T1000 (cell line): ENCODE results near the gene TMEM131L.

Source experiments
- DNase-seq: peaks from one replicate; lab custom pipeline; 2025; ENCODE audit warnings: mixed read lengths; lab: John Stamatoyannopoulos, UW

Gene TMEM131L

GRCh38 chr4:153616006-153616555, 149.9 kb downstream of the TMEM131L start:
- DNase-seq, result no peak

DNA sequence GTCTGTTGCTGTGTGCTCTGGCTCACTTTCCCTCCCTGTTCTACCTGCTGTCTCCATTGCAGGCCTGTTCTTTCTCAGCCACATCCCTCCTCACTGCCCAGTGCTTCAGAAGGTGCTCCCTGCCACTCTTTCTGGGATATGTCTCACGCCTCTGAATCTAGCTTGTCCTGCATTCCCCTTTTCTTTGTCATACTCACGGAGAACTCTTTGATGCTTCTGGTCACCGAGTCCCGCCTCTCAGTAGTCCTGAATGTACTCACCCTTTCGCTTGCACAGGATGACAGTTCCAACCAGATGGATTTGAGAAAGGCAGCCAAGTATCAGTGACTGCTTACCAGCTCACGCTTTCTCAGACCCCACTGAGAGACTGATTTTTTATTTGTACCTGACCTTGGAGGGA, 152.7 kb downstream of the TMEM131L start:
- DNase-seq, result no peak

DNA sequence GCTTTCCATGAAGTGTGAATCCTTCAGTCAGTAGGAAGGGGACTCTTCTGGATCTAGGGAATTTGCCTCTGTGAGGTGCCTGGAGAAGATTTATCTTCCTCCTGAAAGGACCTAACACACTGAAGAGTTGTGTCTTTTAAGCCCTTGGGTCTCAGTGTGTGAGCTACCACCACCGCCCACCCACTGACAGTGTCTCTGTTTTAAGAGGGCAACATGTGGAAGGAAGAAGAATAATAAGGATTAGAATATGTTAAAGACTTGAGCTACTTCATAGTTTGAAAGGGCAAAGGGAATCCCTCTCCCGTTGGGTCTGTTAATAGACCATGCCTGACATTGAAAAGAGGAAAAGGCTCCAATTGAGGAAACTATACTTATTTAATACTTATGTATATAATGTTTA, 153.7 kb downstream of the TMEM131L start:
- no peak for DNase-seq

GRCh38 chr4:153620352-153620751, 154.2 kb downstream of the TMEM131L start:
- DNase-seq, result no peak

DNA sequence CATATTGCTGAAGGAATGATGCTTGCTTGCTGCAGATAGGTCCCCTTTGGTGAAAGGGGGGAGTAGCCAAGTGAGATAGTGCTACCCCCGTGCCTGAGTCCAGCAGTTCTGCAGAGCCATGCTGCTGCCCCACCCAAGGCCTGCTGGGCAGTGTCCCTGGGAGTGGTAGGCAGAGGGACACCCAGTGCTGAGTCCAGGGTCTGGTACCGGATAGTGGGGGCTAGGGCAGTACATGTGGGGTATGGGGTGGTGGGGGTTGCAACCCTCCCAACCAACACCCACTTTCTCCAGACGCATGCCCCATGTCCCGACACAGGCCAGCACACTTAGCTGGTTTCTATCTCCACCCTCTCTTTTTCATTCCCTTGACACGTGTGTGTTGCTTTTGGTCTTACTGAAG, 155.9 kb downstream of the TMEM131L start:
- no peak for DNase-seq

- DNase-seq, result no peak
Observed at GRCh38 chr4:153622778-153623240, 156.6 kb downstream of the TMEM131L start.

DNA sequence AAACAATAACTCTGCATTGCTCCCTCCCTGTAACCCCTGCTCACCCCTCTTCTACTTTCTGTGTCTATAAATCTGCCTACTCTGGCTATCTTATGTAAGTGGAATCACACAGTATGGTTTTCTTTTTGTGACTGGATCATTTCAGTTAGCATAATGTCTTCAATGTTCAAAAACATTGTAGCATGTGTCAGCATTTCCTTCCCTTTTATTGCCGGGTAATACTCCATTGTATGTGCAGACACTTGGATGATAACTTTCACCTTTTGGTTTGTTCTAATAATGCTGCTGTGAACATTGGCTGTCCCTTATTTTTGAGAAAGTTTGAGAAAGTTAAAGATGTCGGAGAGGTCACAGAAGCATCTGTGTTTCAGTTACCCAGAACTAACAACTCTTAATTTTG, 157.3 kb downstream of the TMEM131L start:
- no peak for DNase-seq

DNA sequence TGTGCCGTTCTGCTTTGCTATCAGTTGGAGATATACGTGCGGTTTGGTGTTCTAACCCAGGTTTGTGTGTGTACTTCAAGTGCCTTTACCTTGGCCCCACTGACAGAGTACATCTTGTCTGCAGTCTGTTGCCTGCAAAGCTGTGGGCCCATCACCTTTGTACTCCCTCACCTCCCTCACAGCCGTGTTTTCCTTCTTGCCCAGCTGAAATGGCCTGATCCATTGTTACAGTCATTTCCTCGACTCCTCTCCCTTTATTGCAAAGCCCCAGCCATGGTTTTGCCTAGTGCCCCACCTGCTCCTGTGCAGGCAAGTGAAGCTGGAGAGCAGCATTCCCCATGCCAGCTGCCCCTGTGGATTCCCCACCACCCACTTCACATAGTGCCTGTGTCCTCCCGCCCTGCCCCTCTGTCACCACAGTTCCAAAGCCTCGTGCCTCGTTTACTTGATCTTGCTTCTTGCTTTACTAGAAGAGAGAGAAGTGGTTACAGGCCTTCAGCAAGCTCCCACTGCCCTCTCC, 162.7 kb downstream of the TMEM131L start:
- DNase-seq, result no peak

- no peak for DNase-seq
Observed at GRCh38 chr4:153629776-153630175, 163.6 kb downstream of the TMEM131L start.

DNA sequence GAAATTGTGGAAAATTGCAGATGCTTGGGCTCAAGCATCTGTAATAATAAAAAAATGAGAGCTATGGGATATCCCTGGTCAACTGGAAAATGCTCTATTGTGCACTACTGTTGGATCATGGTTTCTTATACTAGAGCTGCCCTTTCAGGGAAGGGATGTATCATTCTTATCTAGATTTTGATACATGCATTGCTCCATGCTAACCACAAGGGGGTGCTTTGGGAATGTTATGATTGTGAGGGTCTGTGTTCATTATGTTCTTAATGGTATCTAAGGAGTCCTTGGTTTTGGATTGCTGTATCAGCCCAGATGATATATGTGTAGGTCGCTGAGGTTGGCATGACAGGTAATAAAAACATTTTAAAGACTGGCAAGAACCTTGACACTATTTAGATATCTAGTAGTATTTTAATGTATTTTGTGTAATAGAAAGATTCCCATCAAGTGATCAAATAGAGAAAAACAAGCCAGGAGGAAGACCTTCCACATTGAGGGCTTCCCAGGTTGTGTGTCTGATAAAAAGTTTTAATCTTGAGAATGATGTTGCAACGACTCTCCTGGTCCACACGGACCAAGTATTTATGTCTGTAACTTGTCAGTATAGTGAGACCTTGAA, 168.7 kb downstream of the TMEM131L start:
- DNase-seq, result no peak

DNA sequence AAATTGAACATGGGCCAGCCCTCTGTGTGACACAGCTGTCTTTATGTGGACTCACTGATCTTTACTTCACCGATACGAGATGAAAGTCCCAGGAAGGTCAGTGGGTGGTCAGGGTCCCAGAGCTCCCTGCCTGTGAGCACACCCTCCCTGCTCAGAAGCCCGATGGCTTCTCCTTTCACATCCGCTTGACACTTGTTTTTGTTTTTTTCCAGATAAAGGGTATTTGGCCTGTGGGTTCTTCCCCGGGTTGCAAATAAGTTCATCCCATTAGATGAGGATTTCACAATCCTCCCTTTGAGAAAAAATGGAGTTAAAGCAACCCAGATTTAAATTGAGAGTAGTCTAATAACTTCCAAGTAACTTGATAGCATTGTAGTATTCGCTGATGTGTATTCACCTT, 169.7 kb downstream of the TMEM131L start:
- DNase-seq, result no peak

GRCh38 chr4:153637201-153637600, 171.0 kb downstream of the TMEM131L start:
- DNase-seq, result no peak

GRCh38 chr4:153638011-153638410, 171.9 kb downstream of the TMEM131L start:
- DNase-seq, result no peak

GRCh38 chr4:153638999-153639398, 172.8 kb downstream of the TMEM131L start:
- no peak for DNase-seq

DNA sequence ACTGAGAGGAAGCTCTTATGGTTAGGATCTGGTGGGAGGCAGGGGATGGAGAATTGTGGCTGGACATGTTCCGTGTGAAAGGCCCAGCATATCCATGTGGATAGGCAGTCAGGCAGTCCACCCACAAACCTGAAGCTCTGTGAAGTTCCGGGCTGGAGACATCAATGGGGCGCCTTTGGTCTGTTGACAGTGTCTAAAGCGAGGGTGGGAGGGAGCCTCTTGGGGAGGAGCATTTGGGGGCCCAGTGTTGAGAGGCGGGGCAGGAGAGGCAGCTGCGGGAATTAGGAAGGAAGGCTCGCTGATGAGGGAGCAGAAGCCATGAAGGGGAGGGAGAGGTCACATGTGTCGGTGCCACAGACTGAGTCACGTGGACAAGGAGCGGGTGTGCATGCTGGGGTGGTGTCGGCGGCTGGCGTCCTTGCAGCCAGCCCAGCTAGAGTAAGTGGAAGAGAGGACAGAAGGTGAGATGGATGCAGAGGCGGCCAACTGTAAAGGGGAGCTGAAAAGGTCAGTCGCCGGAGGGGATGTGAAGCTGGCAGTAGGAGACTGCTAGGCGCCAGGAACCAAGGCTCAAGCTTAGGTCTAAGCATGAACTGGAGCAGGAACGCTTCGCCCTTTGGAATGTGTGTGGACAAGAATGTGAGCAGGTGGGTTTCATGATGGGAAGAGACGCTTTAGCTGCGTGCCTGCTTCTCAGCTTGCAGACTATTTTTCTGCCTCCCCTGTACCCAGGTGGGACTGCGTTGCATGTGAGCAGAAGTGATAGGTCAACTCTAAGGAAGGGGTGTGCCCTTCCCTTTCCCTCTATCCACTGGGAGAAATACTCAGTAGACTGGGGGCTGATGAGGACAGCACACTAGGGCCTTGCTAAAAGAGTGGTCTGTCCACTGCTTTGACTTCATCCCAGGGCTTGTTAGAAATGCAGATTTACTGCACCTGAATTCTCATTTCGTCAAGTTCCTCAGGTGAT, 174.0 kb downstream of the TMEM131L start:
- no peak for DNase-seq

DNA sequence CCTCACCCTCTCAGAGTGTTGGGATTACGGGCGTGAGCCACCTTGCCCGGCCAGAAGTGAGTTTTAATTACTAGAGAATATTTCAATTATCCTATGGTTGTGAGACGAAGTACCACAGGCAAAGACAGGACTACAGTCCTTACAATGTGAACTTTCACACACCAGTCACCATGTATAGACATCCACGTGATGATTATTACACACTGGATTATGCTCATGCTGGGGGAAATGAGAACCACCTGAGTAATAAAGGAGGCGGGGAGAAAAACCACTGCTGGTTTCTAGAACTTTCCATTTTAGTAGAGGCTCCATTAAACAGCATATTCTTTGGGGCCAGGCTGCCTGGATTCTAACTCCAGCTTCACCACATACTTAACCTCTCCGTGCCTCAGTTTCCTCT, 175.4 kb downstream of the TMEM131L start:
- no peak for DNase-seq

DNA sequence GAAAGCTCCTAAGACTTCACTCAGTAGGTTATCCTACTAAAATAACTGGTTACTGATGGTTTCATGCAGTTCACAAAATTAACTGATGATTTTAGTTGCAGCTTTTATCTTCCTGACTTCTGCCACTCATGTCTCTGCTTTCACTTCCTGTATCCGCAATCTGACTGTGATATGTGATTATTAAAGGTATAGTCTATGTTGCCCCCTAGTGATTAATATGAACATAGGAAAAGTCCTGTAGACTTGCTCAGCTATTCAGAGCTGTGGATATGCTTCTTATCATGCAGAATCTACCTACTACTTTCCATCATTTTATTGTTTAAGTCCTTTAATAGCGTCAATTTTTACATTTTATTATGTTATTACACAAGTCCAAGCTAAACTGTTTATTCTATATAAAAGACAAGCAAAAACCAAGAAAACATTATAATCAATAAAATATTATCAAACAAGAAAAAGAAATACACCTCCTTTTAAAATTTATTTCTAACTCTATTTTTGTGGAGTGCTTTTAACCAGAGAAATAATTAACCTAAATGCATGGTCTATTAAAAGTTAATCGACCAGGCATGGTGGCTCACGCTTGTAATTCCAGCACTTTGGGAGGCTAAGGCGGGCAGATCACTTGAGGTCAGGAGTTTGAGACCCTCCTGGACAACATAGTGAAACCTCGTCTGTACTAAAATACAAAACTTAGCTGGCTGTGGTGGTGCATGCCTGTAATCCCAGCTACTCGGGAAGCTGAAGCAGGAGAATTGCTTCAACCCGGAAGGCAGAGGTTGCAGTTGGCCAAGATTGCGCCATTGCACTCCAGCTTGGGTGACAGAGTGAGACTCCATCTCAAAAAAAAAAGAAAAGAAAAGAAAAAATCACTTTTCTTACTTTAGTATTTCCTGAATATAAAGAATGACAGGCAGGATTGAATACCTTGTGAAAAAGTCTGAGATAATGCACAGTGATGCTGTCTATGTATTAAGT, 177.5 kb downstream of the TMEM131L start:
- DNase-seq, result no peak

- no peak for DNase-seq
Observed at GRCh38 chr4:153645183-153645582, 179.0 kb downstream of the TMEM131L start.

GRCh38 chr4:153646261-153646660, 180.1 kb downstream of the TMEM131L start:
- DNase-seq, result no peak

GRCh38 chr4:153646978-153647377, 180.8 kb downstream of the TMEM131L start:
- DNase-seq, result no peak

GRCh38 chr4:153647975-153648374, 181.8 kb downstream of the TMEM131L start:
- DNase-seq, result no peak
